ENCODE measurements around the gene TRIM47. TPM values are rescaled to one million over a fixed set of nuclear protein-coding genes. Genes with fewer than 3 reads are reported as not detected.

Gene TRIM47
- total and polyA plus RNA-seq, 2 of the 13 experiments (the other 11 are each of a cell fraction or from before 2014, with no cell fraction given), result 33.5 to 82.0 TPM

DNA sequence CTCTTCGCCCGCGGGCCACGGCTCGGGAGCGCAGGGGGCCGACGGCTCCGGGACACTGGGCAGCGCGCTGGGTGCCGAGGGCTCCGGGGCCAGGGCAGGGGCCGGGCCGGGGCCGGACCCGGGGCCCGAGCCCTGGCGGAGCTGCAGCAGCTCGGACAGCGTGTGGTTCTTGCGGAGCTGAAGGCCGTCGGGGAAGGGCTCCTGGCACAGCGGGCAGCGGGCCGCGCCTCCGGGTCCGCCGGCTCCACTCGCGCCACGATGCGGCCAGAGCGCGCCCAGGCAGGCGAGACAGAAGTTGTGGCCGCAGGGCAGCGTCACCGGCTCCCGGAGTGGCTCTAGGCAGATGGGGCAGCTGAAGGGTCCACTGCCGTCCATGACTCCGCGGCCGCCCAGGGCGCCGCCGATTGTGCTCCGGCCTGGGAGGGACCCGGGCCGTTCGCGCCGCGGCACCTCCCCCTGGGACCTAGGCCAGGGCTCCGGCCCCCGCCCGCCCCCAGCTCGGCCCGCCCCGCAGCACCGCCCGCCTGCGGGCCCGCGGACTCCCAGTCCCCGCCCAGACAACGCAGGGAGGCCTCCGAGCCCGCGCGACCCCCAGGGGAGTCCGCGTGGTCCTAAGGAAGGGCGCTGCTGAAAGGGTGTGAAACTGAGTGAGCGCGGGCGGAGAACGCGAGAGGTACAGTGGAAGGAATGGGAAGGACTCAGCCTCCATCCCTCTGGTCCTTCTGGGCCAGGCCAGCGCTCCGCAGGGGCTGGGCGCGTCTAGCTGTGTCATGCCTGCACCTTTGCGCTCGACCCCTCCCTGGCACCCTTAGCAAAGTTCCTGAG, at the start of gene TRIM47 (continued):
- 0 out of 2 replicates have a peak, but pooled peaks have one; percentile 20 for TF ChIP-seq REL (CRISPR knock-in tag; conservative IDR thresholded peaks at IDR 0.05)
- 0 out of 2 replicates have a peak, but pooled peaks have one; percentile 7 for TF ChIP-seq SOX5 (CRISPR knock-in tag; IDR thresholded peaks at IDR 0.05; ENCODE audit: borderline replicate concordance)
- TF ChIP-seq, protein P1, sequence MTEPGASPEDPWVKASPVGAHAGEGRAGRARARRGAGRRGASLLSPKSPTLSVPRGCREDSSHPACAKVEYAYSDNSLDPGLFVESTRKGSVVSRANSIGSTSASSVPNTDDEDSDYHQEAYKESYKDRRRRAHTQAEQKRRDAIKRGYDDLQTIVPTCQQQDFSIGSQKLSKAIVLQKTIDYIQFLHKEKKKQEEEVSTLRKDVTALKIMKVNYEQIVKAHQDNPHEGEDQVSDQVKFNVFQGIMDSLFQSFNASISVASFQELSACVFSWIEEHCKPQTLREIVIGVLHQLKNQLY (CRISPR knock-in tag; IDR thresholded peaks at IDR 0.05), result 0 out of 2 replicates have a peak, but pooled peaks have one; percentile 28
- TF ChIP-seq CBFB (CRISPR knock-in tag; IDR thresholded peaks at IDR 0.05), result no peak; the same call in none of the 2 replicates
- no peak for TF ChIP-seq NCOA5 (CRISPR knock-in tag; IDR thresholded peaks at IDR 0.05)
- TF ChIP-seq, protein P2, sequence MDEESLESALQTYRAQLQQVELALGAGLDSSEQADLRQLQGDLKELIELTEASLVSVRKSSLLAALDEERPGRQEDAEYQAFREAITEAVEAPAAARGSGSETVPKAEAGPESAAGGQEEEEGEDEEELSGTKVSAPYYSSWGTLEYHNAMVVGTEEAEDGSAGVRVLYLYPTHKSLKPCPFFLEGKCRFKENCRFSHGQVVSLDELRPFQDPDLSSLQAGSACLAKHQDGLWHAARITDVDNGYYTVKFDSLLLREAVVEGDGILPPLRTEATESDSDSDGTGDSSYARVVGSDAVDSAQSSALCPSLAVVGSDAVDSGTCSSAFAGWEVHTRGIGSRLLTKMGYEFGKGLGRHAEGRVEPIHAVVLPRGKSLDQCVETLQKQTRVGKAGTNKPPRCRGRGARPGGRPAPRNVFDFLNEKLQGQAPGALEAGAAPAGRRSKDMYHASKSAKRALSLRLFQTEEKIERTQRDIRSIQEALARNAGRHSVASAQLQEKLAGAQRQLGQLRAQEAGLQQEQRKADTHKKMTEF (CRISPR knock-in tag; IDR thresholded peaks at IDR 0.05), result peak; percentile 69; the same call in 1 of the 2 replicates
- TF ChIP-seq TOPORS (CRISPR knock-in tag; IDR thresholded peaks at IDR 0.05), result no peak
- TF ChIP-seq MBNL3 (CRISPR knock-in tag; conservative IDR thresholded peaks at IDR 0.05), result no peak
- TF ChIP-seq KDM6A (CRISPR knock-in tag; IDR thresholded peaks at IDR 0.05; ENCODE audit: low read depth), result 0 out of 2 replicates have a peak, but pooled peaks have one; percentile 26
- TF ChIP-seq ZNF761 (CRISPR knock-in tag; conservative IDR thresholded peaks at IDR 0.05), result peak; percentile 43; the same call in 1 of the 2 replicates
- TF ChIP-seq TARDBP (CRISPR knock-in tag; IDR thresholded peaks at IDR 0.05), result peak; percentile 68; the same call in 1 of the 2 replicates
- TF ChIP-seq, protein P3, sequence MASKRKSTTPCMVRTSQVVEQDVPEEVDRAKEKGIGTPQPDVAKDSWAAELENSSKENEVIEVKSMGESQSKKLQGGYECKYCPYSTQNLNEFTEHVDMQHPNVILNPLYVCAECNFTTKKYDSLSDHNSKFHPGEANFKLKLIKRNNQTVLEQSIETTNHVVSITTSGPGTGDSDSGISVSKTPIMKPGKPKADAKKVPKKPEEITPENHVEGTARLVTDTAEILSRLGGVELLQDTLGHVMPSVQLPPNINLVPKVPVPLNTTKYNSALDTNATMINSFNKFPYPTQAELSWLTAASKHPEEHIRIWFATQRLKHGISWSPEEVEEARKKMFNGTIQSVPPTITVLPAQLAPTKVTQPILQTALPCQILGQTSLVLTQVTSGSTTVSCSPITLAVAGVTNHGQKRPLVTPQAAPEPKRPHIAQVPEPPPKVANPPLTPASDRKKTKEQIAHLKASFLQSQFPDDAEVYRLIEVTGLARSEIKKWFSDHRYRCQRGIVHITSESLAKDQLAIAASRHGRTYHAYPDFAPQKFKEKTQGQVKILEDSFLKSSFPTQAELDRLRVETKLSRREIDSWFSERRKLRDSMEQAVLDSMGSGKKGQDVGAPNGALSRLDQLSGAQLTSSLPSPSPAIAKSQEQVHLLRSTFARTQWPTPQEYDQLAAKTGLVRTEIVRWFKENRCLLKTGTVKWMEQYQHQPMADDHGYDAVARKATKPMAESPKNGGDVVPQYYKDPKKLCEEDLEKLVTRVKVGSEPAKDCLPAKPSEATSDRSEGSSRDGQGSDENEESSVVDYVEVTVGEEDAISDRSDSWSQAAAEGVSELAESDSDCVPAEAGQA (IDR thresholded peaks at IDR 0.05; ENCODE audit: low read depth), result no peak
- TF ChIP-seq, protein P3 (CRISPR knock-in tag; IDR thresholded peaks at IDR 0.05; ENCODE audit: borderline replicate concordance), result peak; percentile 7; the same call in 1 of the 2 replicates
- peak; percentile 66 for TF ChIP-seq CBX1 (IDR thresholded peaks at IDR 0.05; ENCODE audit: low read depth)
- TF ChIP-seq ZNF556 (CRISPR knock-in tag; IDR thresholded peaks at IDR 0.05; ENCODE audit: borderline replicate concordance), result peak; percentile 80
- TF ChIP-seq NR2C2 (CRISPR knock-in tag; IDR thresholded peaks at IDR 0.05; ENCODE audit: borderline replicate concordance), result peak; percentile 11; the same call in 1 of the 2 replicates
- TF ChIP-seq BHLHE40 (IDR thresholded peaks at IDR 0.05; ENCODE audit: low read length), result no peak
- TF ChIP-seq TMF1 (CRISPR knock-in tag; IDR thresholded peaks at IDR 0.05; ENCODE audit: low read depth), result no peak; the same call in none of the 2 replicates
- TF ChIP-seq, protein P4, sequence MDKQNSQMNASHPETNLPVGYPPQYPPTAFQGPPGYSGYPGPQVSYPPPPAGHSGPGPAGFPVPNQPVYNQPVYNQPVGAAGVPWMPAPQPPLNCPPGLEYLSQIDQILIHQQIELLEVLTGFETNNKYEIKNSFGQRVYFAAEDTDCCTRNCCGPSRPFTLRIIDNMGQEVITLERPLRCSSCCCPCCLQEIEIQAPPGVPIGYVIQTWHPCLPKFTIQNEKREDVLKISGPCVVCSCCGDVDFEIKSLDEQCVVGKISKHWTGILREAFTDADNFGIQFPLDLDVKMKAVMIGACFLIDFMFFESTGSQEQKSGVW (CRISPR knock-in tag; IDR thresholded peaks at IDR 0.05; ENCODE audit: borderline replicate concordance), result no peak

Measured in HepG2 (cell line).